Activated T-cell treated with anti-CD3 and anti-CD28 coated beads, Interleukin-2, amount 50 U/mL, for 4 hours (primary cell): Measurements from ENCODE around the gene TGIF2. TPM values are rescaled to one million over a fixed set of nuclear protein-coding genes. Genes with fewer than 3 reads are reported as not detected.

Source experiments
- ATAC-seq, 2 donors: fragments of 200-7000 bp; cut with Tn5 transposase; one replicate each; pipeline ENCODE4 v1.10.0; 2021
- DNase-seq: peaks from one replicate; pipeline ENCODE4 v3.0.0-alpha.2; 2020
- H3K27me3 Mint-ChIP-seq: one replicate; pipeline ENCODE4 v1.8.0; 2021; ENCODE audit warnings: low read depth, mixed read lengths
- H3K36me3 Mint-ChIP-seq: one replicate; pipeline ENCODE4 v1.8.0; 2022; ENCODE audit warnings: mixed read lengths; ENCODE audit not compliant: insufficient read depth
- H3K4me1 Mint-ChIP-seq: one replicate; pipeline ENCODE4 v1.8.0; 2021; ENCODE audit warnings: low read depth, mixed read lengths
- H3K4me3 Mint-ChIP-seq: one replicate; pipeline ENCODE4 v1.8.0; 2021; ENCODE audit warnings: mild to moderate bottlenecking, moderate library complexity, mixed read lengths
- H3K9me3 Mint-ChIP-seq: one replicate; pipeline ENCODE4 v1.8.0; 2021; ENCODE audit warnings: mixed read lengths
- total RNA-seq, 3 donors: library from RNA; stranded (reverse); gene quantifications; one replicate each; pipeline ENCODE4 v1.2.1, GENCODE V29; 2021

The TGIF2 gene
- total RNA-seq, 3 donors from 2014 or later = 62.2 to 63.9 (median 62.5) TPM

DNA sequence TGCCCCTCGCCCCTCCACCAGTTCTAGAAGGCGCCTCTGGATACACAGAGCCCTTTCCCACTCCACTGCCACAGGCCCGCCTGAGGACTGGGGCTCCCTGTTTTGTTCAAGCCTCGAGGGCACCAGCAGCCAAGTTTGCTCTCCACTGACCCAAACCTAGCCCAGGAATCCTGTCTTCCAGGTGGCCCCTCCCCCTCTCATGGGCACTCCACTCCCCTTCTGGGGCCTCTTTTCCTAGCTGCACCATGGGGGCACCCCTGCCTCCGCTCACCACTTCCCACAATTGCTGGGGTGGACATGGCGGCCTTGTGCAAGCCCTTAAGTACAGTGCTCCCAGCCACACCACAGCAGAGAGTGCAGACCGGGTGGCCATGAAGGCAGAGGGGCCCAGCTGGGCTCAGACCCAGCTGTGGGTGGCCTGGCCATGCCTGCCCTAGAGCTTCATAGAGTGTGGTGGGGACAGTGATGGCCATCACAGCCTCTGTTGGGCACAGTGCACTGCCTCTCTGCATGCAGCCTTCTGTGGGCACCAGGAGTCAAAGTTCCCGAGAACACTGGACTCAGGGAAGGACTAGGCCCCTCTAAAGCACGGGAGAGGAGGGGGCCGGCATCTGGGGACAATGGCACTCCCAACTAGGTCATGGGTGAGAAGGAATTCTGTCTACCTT lies 30.7 kb upstream of the TGIF2 start:
- no peak for ATAC-seq
- no peaks in the 10 kb centered on the region for H3K36me3 Mint-ChIP-seq
- H3K9me3 Mint-ChIP-seq = no peaks in the 10 kb centered on the region
- DNase-seq = no peak
- H3K4me3 Mint-ChIP-seq = no peak overlapping the region
- peaks cover 5% of the 10 kb centered on the region for H3K27me3 Mint-ChIP-seq
- no peaks in the 10 kb centered on the region for H3K4me1 Mint-ChIP-seq

DNA sequence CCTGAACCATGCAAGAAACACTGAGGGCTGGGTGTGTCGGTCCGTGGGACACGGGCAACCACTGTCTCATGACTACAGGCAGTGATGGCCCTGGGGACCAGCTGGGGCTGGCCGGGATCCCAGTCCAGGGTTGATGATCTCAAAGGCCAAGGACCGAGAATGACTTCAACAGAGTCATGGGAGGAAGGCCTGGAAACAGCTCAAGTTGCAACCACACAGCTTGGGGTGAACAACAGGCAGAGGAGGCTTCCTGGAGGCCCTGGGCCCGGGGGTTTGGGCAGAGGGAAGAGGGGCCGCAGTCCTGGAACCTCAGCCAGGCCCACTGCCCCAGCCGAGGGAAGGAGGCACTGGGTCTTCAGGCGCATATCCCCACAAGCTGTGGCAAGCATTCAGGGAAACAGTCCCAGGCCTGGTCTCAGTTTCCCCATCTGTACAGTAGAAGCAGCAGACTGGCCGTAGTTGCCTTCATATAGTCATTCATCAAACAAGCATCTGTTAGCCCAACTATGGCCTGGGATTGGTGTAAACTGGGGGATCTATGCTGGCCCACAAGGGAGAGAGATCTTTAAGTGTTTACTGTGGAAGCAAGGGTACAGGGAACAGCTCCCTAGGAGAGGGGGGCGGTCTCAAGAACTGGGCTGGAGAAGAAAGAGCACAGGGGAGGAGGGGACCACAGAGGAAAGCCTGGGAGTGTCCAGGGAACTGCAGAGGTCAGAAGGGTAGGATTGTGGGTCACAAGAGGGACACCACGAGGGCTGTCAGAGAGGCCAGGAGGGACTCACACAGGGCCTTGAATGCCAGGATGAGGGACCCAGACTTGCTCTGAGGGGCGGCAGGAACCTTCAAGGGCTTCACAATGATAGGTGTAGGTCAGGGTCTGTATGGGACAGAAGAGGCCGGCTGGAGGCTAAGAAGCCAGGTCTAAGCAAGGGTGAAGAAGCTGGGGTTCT lies 29.9 kb upstream of the TGIF2 start:
- Mint-ChIP-seq H3K4me1 (no peaks in the 10 kb centered on the region), H3K36me3 (no peaks in the 10 kb centered on the region), H3K9me3 (no peaks in the 10 kb centered on the region), H3K27me3 (peaks cover 5% of the 10 kb centered on the region), H3K4me3 (no peak overlapping the region)
- DNase-seq = no peak
- no peak for ATAC-seq

DNA sequence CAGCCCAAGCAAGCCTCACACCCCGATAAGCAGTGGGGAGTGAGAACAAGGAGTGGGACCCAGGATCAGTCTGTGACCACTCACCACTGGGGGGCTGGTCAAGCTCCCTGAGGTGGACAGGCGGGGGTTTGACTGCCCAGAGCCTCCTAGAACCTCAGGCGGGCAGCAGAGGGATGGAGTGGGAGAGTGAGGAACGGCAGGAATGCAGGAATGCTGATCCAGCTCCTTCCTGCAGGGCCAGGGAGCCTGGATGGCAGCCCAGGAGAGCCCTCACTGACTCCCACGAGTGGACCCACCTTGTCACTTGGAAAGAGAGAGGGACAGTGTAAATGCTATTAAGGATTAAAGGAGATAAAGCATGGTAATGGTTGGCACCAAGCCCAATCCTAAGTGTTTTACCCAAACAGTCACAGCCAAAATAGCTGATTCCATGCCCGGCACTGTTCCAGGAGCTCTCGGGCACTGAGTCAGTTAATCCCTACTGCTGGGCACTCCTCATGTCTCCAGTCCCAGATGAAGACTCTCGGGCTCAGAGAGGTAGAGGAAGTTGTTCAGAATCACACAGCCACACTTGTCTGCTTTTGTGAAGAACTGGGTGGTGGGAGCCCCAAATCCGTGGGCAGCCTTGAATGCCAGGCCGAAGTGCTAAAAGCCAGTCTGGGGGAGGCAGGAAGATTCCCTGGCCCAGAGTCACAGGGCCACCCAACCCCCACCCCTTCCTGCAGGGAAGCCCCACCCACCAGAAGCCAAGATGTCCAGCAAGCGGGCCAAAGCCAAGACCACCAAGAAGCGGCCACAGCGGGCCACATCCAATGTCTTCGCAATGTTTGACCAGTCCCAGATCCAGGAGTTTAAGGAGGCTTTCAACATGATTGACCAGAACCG lies 29.0 kb upstream of the TGIF2 start:
- H3K4me3 Mint-ChIP-seq = no peak overlapping the region
- no peak for ATAC-seq
- H3K36me3 Mint-ChIP-seq = no peaks in the 10 kb centered on the region
- no peak for DNase-seq
- peaks cover 3% of the 10 kb centered on the region for H3K27me3 Mint-ChIP-seq
- H3K9me3 Mint-ChIP-seq = no peaks in the 10 kb centered on the region
- no peaks in the 10 kb centered on the region for H3K4me1 Mint-ChIP-seq

DNA sequence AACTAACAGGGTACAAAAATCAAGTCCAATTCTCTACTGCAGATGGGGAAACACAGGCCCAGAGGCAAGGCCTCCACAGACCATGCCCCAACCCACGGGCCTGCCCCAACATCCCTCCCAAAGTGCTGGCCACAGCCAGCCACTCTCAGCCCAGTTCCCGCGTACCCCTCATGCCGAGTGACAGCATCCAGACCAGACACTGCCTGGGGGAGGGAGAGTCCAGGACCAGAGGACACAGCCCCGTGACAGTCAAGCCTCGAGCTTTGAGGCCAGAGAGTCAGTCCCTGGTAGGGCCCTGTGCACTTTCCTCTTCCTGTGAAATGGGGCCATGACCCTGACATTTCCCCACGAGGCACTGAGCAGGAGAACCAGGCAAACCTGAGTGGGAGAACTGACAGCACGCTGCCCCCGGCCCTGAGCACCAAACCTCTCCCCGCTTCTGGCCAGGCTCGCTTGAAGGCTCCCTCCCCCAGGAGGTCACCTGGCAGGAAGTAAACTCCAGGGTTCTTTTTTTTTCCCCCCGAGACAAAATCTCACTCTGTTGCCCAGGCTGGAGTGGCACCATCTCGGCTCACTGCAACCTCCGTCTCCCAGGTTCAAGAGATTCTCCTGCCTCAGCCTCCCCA lies 27.2 kb upstream of the TGIF2 start:
- H3K4me1 Mint-ChIP-seq = no peaks in the 10 kb centered on the region
- ATAC-seq = no peak
- no peaks in the 10 kb centered on the region for H3K27me3 Mint-ChIP-seq
- DNase-seq = no peak
- H3K36me3 Mint-ChIP-seq = no peaks in the 10 kb centered on the region
- no peaks in the 10 kb centered on the region for H3K9me3 Mint-ChIP-seq
- no peak overlapping the region for H3K4me3 Mint-ChIP-seq

DNA sequence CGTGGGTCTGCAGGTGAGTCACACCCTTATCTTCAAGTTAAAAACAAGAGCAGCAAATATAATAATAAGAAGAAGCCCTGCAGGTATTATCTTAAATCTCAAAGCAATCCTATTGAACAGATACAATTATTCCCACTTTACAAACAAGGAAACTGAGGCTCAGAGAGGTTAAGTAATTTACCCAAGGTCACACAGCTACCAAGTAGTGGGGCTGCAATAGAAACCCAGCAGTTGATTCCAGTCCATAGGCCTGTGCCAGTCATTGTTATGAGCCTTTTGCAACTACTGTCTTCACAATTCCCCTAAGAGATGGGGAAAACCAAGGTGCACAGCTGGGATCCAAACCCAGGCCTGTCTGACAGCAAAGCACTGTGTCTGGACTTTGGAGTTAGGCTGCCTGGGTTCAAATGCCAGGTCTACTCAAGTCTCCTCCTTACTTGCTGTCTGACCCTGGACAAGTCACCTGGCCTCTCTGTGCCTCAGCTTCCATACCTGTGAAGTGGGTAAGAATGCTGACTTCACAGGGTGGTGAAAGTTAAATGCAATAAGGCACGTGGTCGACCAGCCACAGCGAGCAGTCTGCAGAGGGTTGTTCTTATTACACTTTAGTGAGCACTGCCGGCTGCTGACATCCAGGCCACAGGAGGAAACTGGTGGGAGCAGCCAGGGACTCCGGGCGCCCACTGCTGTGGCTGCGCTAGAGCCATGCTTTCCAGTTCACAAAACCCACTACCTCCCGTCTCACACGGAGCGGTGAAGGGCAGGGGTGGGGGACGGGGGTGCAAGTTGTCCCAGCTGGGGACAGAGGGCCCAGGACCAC lies 26.0 kb upstream of the TGIF2 start:
- H3K4me3 Mint-ChIP-seq = no peak overlapping the region
- DNase-seq (no peak), ATAC-seq (no peak)
- H3K9me3 Mint-ChIP-seq = no peaks in the 10 kb centered on the region
- H3K36me3 Mint-ChIP-seq = no peaks in the 10 kb centered on the region
- H3K27me3 Mint-ChIP-seq = no peaks in the 10 kb centered on the region
- H3K4me1 Mint-ChIP-seq = no peaks in the 10 kb centered on the region

DNA sequence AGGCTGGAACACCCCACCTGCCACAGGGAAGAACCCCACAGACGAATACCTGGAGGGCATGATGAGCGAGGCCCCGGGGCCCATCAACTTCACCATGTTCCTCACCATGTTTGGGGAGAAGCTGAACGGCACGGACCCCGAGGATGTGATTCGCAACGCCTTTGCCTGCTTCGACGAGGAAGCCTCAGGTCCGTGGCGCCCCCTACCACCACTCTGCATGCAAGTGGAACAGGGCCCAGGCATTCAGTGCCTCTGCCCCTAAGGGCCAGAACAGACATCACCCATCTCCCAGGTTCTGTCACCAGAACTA lies 25.4 kb upstream of the TGIF2 start:
- DNase-seq = no peak
- no peaks in the 10 kb centered on the region for H3K9me3 Mint-ChIP-seq
- no peaks in the 10 kb centered on the region for H3K36me3 Mint-ChIP-seq
- H3K27me3 Mint-ChIP-seq = no peaks in the 10 kb centered on the region
- no peaks in the 10 kb centered on the region for H3K4me1 Mint-ChIP-seq
- no peak overlapping the region for H3K4me3 Mint-ChIP-seq
- ATAC-seq = no peak

DNA sequence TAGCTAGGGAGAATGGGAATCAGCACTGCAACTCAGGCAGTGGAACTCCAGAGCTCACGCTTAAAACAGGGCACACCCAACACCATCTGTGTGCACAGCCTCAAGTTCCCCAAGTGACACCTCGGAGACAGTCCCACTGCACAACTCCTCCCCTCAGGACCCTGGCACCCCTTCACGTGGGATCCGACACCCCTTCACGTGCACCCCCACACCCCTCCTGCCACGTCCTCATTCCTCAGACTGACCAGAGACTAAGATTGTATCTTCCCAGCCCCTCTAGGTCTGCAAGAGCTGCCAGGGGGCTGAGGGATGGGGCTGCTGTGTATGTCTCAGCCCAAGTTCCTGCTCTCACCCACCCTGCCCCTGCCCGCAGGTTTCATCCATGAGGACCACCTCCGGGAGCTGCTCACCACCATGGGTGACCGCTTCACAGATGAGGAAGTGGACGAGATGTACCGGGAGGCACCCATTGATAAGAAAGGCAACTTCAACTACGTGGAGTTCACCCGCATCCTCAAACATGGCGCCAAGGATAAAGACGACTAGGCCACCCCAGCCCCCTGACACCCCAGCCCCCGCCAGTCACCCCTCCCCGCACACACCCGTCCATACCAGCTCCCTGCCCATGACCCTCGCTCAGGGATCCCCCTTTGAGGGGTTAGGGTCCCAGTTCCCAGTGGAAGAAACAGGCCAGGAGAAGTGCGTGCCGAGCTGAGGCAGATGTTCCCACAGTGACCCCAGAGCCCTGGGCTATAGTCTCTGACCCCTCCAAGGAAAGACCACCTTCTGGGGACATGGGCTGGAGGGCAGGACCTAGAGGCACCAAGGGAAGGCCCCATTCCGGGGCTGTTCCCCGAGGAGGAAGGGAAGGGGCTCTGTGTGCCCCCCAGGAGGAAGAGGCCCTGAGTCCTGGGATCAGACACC lies 24.4 kb upstream of the TGIF2 start:
- H3K36me3 Mint-ChIP-seq = no peaks in the 10 kb centered on the region

DNA sequence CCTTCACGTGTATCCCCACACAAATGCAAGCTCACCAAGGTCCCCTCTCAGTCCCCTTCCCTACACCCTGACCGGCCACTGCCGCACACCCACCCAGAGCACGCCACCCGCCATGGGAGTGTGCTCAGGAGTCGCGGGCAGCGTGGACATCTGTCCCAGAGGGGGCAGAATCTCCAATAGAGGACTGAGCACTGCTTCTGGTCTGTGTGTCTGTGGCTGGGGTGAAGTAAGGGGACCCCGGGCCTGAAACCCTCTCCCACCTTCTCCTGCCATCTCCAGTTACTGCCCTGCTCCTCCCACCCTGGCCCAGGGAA lies 23.8 kb upstream of the TGIF2 start:
- ATAC-seq (no peak), DNase-seq (no peak)
- Mint-ChIP-seq H3K36me3 (no peaks in the 10 kb centered on the region), H3K4me1 (no peaks in the 10 kb centered on the region), H3K9me3 (no peaks in the 10 kb centered on the region), H3K4me3 (no peak overlapping the region), H3K27me3 (no peaks in the 10 kb centered on the region)

More for the DNA sequence above, 24.4 kb upstream of the TGIF2 start:
- no peak for DNase-seq
- Mint-ChIP-seq H3K4me3 (no peak overlapping the region), H3K4me1 (no peaks in the 10 kb centered on the region), H3K9me3 (no peaks in the 10 kb centered on the region), H3K27me3 (no peaks in the 10 kb centered on the region)
- ATAC-seq = no peak

DNA sequence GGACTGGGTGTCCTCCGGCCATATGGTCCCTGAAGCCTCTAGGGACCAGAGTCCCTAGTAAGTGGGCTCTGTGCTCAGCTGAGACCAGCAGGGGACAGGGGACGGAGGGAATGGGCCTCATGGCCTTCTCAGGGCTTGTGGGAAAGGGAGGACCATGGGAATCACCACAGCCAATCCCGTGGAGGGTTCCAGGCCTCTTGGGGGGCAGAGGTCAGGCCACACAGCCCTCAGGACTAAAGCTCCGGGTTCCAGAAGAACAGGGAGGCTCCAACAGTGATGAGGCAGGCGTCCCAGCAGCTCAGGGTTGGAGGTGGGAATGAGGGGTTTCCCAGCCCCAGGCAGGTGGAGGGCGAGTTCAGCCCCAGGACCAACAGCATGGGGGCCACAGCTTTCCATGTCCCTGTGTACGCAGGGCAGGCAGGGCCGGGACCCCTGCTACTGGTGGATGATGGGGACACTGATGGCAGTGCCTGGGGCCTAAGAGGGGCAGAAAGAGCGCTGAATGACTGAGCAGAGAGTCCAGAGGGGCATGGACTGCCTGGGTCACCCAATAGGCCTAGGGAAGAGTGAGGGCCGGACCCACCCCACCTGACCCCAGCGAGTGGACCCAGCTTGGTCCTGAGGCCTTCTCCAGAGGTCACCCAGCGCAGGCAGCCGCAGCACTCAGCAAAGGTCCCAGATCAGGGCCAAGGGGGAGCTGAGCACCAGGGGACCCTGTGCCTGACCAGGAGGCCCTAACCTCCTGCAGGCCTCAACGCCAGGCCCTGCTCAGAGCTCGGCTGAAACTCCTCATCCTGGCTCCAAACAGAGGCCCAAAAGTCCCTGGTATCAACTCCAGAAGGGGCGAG lies 23.2 kb upstream of the TGIF2 start:
- Mint-ChIP-seq H3K9me3 (no peaks in the 10 kb centered on the region), H3K4me3 (no peak overlapping the region), H3K36me3 (no peaks in the 10 kb centered on the region), H3K4me1 (no peaks in the 10 kb centered on the region), H3K27me3 (no peaks in the 10 kb centered on the region)
- DNase-seq (no peak), ATAC-seq (no peak)

DNA sequence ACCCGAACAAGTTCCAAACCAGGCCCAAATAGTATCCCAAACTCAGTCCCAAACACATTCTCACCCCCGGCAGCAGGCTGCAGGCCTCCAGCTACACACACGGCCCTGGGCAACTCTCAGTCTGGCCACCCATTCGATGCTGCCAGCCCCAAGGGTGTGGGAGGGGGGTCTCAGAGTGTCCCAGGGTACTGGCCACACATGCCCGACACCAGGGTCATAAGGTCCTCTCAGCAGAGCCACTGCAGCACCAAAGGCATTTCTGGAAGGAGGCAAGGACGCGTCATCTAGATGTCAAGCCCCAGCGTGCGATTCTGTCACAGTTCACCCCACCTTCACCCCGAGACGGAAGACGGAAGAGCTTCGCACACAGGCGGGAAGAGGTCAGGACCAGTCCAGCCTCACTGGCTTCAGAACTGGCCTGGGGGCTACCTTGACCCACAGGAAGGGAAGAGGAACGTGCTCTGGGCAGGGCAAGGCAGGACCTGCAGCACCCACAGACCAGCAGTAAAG lies 22.6 kb upstream of the TGIF2 start:
- ATAC-seq (no peak), DNase-seq (no peak)
- H3K36me3 Mint-ChIP-seq = no peaks in the 10 kb centered on the region
- no peak overlapping the region for H3K4me3 Mint-ChIP-seq
- H3K4me1 Mint-ChIP-seq = no peaks in the 10 kb centered on the region
- H3K27me3 Mint-ChIP-seq = no peaks in the 10 kb centered on the region
- no peaks in the 10 kb centered on the region for H3K9me3 Mint-ChIP-seq

DNA sequence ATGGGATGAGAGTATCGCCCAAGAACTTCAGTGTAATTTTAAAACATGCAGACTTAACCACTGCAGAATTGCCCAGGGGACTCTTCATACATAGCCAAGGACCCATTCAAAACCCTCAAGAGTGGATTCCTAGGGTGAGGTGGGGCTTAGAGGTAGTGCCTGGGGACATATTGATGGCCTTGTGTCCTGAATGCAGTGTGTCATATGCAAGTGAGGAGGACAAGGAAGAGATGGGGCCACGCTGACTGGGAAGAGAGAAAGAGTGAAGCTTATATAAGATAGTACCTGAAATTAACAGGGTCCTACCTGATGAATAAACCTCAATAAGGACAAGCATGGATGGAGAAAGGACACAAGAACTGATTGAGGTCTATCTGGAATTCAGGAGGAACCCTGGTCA lies 18.1 kb upstream of the TGIF2 start:
- Mint-ChIP-seq H3K4me3 (no peak overlapping the region), H3K9me3 (no peaks in the 10 kb centered on the region), H3K27me3 (no peaks in the 10 kb centered on the region), H3K36me3 (no peaks in the 10 kb centered on the region), H3K4me1 (peaks cover 7% of the 10 kb centered on the region)
- no peak for DNase-seq
- no peak for ATAC-seq

DNA sequence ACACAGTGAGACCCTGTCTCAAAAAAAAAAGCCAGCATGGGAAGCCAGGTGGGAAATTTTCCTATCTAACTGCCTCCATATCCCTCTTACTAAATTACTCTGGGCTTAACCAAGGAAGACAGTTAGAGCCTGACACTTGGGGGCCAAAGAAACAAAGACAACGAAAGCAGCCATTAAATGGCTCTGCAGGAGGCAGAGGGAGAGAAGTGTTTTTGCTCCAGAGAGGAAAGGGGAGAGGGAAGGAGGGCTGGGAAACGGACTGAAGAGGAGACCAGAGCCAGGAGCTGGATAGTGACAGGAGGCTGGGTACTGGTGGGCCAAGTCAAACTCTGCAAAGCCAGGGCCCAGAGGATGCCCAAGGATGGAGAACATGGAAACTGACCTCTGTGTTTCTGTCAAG lies 10.7 kb upstream of the TGIF2 start:
- H3K4me1 Mint-ChIP-seq = no peaks in the 10 kb centered on the region
- ATAC-seq (no peak), DNase-seq (no peak)
- no peak overlapping the region for H3K4me3 Mint-ChIP-seq
- no peaks in the 10 kb centered on the region for H3K36me3 Mint-ChIP-seq
- peaks cover 4% of the 10 kb centered on the region for H3K9me3 Mint-ChIP-seq
- H3K27me3 Mint-ChIP-seq = no peaks in the 10 kb centered on the region
